22Rv1 (cell line): ENCODE results near the gene PSG6.
"Not testable (repeated sequence)": the region's sequence is repeated elsewhere in the genome, so short reads cannot be mapped to it uniquely, and the experiment has no call there.

Source experiments
- CTCF ChIP-seq: fragments of 450-650 bp; IDR thresholded peaks from 2 replicates; pipeline ENCODE4 v1.5.1; 2017; ENCODE audit warnings: mild to moderate bottlenecking
- ZFX ChIP-seq: fragments of 450-650 bp; IDR thresholded peaks from 2 replicates; pipeline ENCODE4 v1.6.1; 2017; ENCODE audit warnings: antibody characterized with exemption, borderline replicate concordance

- not testable (repeated sequence) for TF ChIP-seq CTCF, ZFX
These were observed 43.6 kb downstream of the PSG6 start for GRCh38 chr19:42874136-42874535.
